ENCODE results near the gene LONRF2. TPM values are rescaled to one million over a fixed set of nuclear protein-coding genes. Genes with fewer than 3 reads are reported as not detected.

Gene LONRF2
- under 1 TPM; under 0.01 to 0.34 TPM for total RNA-seq

DNA sequence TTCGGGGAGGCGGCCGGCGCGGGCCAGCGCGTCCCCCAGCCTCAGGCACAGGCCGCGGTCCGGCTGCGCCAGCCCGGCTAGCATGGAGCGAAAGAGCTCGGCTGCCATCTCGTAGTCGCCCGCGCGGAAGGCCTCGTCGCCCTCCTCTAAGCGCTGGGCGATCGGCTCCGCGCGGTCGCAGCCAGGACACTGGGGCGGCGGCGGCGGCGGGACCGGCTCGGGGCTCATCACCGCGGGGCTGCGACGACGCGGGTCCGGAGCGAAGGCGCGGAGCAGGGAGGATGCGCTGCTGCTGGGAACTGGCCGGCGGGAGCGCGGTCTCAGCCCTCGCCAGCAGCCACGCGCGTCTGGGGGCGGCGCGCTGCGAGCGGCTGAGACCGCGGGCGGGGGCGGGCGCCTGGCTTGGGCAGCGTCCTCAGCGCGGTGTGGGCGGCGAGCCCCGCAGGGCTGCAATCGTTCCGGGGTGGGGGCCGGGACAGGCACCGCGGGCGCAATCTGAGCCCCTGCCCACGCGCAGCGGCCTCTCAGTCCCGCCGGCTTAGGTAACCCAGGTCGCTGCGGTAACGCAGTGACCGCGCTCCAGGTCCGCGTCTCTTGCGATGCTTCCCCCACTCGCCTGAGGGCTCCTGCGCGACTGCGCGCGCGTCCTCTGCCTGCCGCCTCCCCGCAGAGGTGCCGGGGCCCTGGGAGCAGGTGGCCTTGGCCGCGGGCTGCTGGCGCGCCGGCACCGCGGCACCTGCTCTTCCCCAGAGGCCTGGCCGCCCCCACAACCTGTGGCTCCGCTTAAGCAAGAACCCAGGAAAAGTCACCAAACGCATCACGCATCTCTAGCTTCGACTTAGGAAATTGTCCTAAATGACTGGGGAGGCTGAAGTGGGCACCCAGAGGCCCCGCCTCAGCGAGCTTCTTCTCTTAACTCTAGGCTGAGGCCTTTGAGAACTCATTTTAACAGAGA lies at the start of gene LONRF2:
LONRF2 (minus strand) TSS at position 636 of the 955 bp plus-strand sequence; CDS start at position 228, 408 bp downstream.

Small RNA genes within 50 kb of the gene (small RNA-seq; reads per million reads assigned to genes)
- 0 reads per million in 2 donors for gene AC012493.2

Other genes starting within 250 kb of the LONRF2 start
- gene AFF3, start 179.9 kb downstream of the LONRF2 start, total RNA-seq = 1 to 10 TPM; 2.0 to 2.1 TPM
- gene CHST10, start 95.2 kb upstream of the LONRF2 start, total RNA-seq = 10 to 100 TPM; 11.0 to 14.1 TPM
- gene NMS, start 148.0 kb upstream of the LONRF2 start, total RNA-seq = not detected
- 10 to 100 TPM; 12.0 to 21.3 TPM for gene PDCL3, start 240.5 kb upstream of the LONRF2 start, total RNA-seq